NCI-H1694 treated with DMSO at 0.1 percent for 48 hours (cell line): ENCODE data around the gene RBM44.

ENCODE experiments used
- DNase-seq: peaks from one replicate; lab custom pipeline; 2025; lab: John Stamatoyannopoulos, UW

RBM44 gene

GRCh38 chr2:237870126-237870525, 71.5 kb downstream of the RBM44 start:
- DNase-seq = no peak

GRCh38 chr2:237870754-237871651, 72.4 kb downstream of the RBM44 start:
- DNase-seq = no peak

GRCh38 chr2:237872178-237872887, 73.8 kb downstream of the RBM44 start:
- no peak for DNase-seq

- no peak for DNase-seq
Observed at GRCh38 chr2:237873421-237873831, 74.8 kb downstream of the RBM44 start.

- no peak for DNase-seq
Observed at GRCh38 chr2:237873897-237874551, 75.4 kb downstream of the RBM44 start.

GRCh38 chr2:237874585-237875161, 76.1 kb downstream of the RBM44 start:
- no peak for DNase-seq

- no peak for DNase-seq
Observed at GRCh38 chr2:237875256-237876060, 76.9 kb downstream of the RBM44 start.

- DNase-seq = no peak
Observed at GRCh38 chr2:237876061-237876526, 77.5 kb downstream of the RBM44 start.

- DNase-seq = no peak
Observed at GRCh38 chr2:237876532-237876931, 78.0 kb downstream of the RBM44 start.

GRCh38 chr2:237876951-237877491, 78.4 kb downstream of the RBM44 start:
- no peak for DNase-seq

GRCh38 chr2:237877576-237878307, 79.2 kb downstream of the RBM44 start:
- DNase-seq = no peak

GRCh38 chr2:237878321-237879057, 79.9 kb downstream of the RBM44 start:
- DNase-seq = no peak

GRCh38 chr2:237879058-237879430, 80.5 kb downstream of the RBM44 start:
- peak; percentile 37 for DNase-seq

- no peak for DNase-seq
Observed at GRCh38 chr2:237879991-237880560, 81.5 kb downstream of the RBM44 start.

- no peak for DNase-seq
Observed at GRCh38 chr2:237882510-237883481, 84.2 kb downstream of the RBM44 start.

GRCh38 chr2:237883951-237884446, 85.4 kb downstream of the RBM44 start:
- DNase-seq = no peak

- DNase-seq = no peak
Observed at GRCh38 chr2:237884681-237885080, 86.1 kb downstream of the RBM44 start.
